Peyer's patch (tissue), 4 donors: ENCODE data around the gene TMEM252.

Source experiments
- CTCF ChIP-seq, 6 experiments: fragments of 450-650 bp in 4 of 6; fragments of 200-600 bp in 2 of 6; sonication (generic) in 1 of 6; IDR thresholded peaks; one replicate each; pipeline ENCODE4 v1.5.1; 2017 to 2019; ENCODE audit warnings: antibody characterized with exemption in 6 of 6, mild to moderate bottlenecking in 3 of 6, moderate library complexity in 1 of 6
- POLR2A ChIP-seq, 2 donors: fragments of 450-650 bp; IDR thresholded peaks; one replicate each; pipeline ENCODE4 v1.5.1; 2017; ENCODE audit warnings: antibody characterized with exemption in 2 of 2, mild to moderate bottlenecking in 2 of 2, moderate library complexity in 2 of 2

DNA sequence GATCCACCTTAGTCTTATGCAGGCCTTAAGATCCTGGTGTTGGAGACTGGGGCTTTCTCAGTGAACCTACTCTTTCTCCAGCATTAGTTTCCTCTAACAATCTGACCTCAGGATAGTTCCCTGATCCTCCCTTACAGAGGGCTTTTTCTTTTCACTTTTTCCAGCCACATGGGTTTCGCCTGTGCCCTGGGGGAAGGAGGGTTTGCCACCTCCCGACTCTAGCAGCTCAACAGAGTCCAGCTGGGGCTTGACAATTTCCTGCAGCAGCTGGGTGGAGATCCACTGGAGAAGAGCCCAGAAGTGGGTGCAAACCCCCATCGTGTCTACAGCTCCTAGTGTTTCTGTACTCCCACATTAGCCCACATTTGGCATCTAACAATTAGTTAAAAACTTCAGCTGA lies 7.6 kb upstream of the TMEM252 start:
- TF ChIP-seq CTCF (IDR thresholded peaks at IDR 0.05), result no peak
- TF ChIP-seq POLR2A (IDR thresholded peaks at IDR 0.05), result no peak
